ENCODE results near the gene XCR1.

- TF ChIP-seq CTCF (tag by site-specific recombination; IDR thresholded peaks at IDR 0.05) (no peak), ZNF660 (tag by site-specific recombination; IDR thresholded peaks at IDR 0.05) (no peak), REST (tag by site-specific recombination; IDR thresholded peaks at IDR 0.05) (no peak), ZNF510 (tag by site-specific recombination; IDR thresholded peaks at IDR 0.05; ENCODE audit: insufficient replicate concordance) (no peak), ZBTB11 (tag by site-specific recombination; conservative IDR thresholded peaks at IDR 0.05; ENCODE audit: low read depth) (no peak), PRDM1 (tag by site-specific recombination; IDR thresholded peaks at IDR 0.05) (no peak), GLI2 (tag by site-specific recombination; IDR thresholded peaks at IDR 0.05; ENCODE audit: borderline replicate concordance, low read depth) (no peak), ATF2 (tag by site-specific recombination; IDR thresholded peaks at IDR 0.05; ENCODE audit: low read depth) (no peak), PATZ1 (tag by site-specific recombination; IDR thresholded peaks at IDR 0.05) (no peak)
Measured at GRCh38 chr3:45992821-45993221, 34.5 kb downstream of the XCR1 start.

Measured in HEK293 (cell line).